Dedifferentiated amniotic fluid mesenchymal stem cell (primary cell): ENCODE data around the gene GTF2I.
"Not testable (repeated sequence)": the region's sequence is repeated elsewhere in the genome, so short reads cannot be mapped to it uniquely, and the experiment has no call there.

Experiments
- DNase-seq: peaks from one replicate; pipeline ENCODE4 v3.0.0-alpha.2; 2016; ENCODE audit errors: extremely low spot score

GTF2I gene

DNA sequence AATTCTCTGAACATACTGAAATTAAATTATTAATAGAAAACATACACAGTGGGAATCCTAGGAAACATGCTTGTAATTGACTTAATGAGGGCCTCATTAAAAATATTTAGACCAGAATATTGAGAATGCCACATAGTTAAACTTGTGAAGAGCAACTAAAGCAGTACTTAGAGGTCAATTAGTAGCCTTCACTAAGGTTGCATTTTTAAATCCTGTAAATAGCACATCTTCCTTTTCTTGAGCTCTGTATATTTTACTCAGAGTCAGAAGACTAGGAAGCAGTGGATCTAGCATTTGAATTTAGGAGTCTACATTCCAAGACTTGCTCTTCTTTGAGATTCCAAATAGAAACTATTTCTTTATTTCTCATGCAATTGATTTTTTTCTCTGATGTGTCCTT lies 56.0 kb downstream of the GTF2I start:
- DNase-seq: no peak

DNA sequence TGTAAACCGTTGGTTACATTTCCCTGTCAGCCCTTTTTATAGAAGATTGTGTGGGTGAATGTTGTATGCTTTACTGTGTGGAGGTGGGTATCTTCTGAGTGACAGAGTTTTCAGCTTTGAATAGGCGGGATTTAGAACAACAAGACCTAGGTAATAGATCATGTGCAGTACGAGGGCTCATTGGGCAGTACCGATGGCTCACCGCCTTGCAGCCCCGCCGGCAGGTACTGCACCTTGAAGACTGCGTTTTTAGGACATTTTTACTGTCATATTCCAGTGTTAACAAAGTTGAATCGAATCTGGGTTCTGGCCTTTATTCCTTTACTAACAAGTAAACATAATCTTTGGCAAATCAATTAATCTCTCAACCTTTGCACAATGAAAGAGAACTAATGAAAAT lies 60.4 kb downstream of the GTF2I start:
- DNase-seq: no peak

DNA sequence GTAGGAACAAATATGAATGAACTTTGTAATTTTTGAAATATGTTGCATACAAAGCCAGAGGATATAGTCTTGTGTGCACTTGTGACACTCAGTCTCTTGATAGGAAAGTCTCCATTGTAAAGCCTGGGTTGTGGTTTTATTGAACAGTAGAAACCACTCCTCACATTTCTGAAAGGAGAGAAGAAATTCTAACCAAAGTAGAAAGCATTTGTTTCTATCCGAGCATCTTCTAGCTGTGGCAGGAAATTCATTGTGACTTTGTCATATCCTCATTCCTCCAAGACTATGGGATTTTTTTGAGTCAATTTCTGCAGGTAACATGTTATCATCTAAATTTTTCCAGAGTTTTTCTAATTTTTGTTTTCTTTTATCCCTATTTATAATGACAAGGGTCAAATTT lies 60.8 kb downstream of the GTF2I start:
- DNase-seq: no peak

DNA sequence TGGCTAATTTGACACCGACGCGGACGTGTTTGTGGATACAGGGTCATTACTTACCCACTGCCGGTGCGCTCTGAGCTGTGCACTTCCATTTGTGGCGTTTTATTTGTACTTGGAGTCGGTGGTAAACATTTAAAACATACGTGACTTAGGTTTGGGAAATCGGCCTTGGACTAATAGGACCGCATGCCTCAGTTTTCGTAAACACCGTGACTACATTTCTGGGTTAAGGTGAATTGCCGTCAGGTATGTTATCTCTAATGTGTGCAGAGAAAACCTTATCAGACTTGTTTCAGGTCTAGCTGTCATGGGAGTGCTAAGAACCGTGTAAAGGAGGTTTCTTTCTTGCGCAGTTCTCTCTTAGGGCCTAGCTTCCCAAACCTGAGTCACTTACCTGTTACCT lies 64.6 kb downstream of the GTF2I start:
- no peak for DNase-seq

DNA sequence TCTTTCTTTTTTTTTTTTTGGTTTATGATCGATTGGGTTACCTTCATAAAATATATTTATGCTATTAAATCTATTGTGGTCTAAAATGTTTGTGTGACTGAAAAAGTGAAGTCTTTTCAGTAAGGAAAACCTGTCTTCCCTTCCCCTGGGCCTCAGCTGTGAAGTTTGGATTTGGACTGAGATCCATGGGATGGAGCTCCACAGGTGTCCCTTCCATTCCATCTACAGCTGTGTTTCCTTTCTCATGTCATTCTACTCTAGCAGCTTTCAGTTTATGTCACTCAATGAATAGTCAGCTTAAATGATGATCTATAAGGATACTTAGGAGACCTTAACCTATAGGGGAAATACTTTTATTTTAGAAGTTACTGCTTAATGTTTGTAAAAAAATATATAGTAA lies 68.3 kb downstream of the GTF2I start:
- no peak for DNase-seq

DNA sequence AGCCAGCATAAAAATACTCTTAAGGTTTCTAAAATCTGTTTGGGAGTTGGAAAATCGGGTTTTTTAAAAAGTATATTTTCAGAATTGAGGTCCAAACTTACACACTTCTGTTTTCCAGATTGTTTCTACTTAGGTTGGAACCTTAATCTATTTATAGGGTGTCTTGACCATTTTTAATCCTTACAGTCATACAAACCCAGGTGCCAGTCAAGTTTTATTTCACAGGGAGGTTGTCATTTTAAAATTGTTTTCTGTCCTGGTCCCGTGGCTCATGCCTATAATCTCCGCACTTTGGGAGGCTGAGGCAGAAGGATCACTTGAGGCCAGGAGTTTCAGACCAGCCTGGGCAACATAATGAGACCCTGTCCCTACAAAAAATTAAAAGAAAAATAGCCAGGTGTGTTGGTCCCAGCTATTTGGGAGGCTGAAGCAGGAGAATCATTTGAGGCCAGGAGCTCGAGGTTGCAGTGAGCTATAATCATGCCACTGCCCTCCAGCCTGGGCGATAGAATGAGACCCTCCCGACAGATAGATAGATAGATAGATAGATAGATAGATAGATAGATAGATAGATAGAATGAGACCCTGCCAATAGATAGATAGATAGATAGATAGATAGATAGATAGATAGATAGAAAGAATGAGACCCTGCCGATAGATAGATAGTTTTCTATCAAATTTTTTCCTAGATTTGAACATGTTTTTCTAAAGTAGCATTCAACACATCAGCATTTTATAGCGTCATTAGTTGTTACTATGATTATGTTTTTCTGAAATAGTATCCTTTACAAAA lies 69.0 kb downstream of the GTF2I start:
- DNase-seq: no peak

DNA sequence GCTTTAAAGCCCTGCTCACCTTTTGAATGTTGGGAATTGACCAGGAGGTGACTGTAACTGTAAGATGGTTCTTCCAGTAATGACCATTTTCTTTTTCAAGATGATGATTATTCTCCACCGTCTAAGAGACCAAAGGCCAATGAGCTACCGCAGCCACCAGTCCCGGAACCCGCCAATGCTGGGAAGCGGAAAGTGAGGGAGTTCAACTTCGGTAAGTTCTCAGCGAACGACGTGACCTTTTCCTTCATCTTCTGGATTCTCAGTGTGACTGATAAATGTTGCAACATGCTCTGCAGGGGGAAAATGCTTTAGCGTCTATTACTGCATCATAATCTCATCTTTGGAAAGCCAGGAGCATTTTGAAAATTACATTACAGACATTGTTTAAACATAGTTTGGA lies 71.2 kb downstream of the GTF2I start:
- not testable (repeated sequence) for DNase-seq

DNA sequence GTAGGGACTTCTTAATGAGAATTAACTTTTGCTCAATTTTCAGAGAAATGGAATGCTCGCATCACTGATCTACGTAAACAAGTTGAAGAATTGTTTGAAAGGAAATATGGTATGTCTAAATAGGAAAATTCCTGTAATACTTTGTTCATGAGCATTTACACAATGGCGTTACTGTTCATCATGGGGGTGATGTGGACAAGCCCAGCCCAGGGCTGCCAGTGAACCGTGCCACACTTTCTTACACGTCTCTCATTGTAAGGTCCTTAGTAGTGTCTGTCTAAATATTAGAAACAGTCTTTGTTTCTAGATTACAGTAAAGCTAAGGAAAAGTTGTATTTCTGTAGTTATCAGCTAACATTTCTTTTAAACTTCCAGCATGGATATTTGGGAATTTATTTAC lies 72.7 kb downstream of the GTF2I start:
- not testable (repeated sequence) for DNase-seq

DNA sequence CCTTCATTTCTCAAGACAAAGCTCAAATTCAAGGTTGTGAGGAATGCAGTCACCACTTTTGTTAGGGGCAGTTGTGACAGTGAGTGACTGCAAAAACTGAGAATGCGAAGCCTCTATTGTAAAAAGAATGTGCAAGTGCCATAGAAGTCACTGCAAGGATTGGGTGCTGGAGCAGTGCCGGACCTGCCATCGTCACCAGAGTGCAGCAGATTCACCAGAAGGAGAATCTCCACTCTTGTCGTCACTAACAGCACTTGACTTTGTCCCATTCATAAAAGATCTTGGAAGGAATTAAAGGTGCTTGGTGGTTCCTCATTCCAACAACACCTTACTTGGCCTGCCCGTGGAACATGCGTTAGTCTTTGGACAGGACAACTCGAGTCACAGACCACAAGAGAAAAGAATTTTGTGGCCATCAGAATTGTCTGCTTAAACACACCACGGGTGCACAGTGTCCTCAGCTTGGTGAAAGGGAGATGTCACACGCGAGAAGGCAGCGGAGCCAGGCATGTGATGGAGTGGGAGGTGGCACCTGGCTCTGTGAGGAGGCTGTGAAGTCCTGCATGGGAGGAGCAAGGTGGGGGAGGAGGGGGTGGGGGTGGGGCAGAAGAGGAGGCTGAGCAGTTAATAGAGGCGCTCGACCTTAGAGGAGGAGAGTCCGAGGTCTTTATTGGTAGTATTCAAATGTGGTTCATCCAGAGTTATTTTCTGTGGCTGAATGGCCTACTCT lies 82.6 kb downstream of the GTF2I start:
- not testable (repeated sequence) for DNase-seq

DNA sequence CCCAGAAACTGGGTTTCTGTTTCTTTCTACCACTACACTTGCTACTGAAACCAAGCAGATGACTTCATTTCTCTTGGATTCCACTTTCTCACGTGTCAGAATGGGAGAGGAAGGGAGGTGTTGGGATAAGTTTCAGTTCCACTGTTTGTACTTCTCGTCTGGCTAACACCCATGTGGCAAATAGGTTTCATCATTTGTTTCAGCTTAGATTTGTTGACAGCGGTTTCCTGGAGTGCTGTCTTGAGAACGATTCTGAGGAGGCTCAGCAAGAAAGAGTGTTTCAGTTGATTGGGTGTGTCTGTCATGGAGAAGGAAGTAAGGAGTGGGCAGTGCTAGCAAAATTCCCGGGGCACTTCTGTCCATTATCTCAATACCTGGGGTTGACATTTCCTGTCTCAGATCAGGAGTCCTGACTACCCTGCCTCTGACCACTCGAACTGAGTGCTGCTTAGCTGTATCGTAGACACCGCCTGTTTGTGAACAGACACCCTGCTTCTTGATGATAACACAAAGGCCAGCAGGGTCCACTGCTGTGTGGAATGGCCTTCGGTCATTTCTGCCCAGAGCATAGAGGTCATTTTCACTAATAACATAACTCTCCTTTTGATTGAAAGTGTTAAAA lies 86.5 kb downstream of the GTF2I start:
- DNase-seq: not testable (repeated sequence)

DNA sequence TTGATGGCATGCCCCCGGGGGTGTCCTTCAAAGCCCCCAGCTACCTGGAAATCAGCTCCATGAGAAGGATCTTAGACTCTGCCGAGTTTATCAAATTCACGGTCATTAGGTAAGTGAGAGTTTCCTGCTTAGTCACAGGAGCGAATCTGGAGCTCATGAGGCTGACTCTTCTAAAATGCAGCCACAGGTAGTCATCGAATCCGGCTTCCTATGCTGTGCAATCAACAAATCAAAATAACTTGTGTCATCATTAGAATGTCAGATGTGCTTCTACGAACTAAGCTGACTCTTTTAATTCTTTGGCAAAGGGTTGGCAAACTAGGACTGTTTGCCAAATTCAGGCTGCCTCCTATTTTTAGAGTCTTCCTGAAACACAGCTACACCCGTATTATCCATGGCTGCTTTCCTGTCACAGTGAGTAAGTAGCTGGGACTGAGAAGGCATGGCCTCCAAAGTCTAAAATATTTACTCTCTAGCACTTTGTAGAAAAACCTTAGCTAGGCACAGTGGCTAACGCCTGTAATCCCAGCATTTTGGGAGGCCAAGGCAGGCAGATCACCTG lies 96.5 kb downstream of the GTF2I start:
- DNase-seq: not testable (repeated sequence)

DNA sequence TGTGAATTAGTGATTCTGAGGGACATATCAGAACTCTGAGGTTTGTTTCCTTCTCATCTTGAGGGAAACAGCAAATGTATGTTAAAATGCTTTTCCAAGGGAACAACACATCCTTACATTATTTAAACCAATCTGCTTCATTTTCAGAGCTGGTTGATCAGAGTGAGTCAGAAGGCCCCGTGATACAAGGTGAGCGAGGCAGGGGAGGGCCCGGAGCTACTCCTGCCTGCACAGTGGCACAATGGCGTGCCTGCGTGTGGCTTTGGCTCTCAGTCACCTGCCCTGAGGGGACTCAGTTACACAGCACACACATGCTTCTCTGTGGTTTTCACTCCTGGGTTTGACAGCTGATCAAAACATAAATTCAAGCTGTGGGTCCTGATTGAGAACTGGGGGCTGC lies 99.2 kb downstream of the GTF2I start:
- DNase-seq: not testable (repeated sequence)

DNA sequence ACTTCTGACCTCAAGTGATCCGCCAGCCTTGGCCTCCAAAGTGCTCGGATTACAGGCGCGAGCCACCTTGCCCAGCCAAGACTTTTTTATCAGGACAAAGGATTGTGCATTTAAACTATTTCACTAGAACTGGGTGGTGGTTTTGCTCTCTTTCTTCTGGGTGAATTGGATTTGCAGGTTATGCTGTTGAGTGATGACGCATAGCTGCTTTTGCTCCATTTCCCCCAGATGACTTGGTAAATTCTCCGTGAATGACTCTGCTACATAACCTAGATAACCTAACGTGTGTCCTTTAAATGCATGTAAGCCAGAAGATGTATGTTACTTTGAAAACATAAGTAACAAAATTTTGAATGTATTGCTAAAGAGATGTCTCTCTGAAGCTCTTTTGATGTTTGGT lies 100.8 kb downstream of the GTF2I start:
- DNase-seq: not testable (repeated sequence)

DNA sequence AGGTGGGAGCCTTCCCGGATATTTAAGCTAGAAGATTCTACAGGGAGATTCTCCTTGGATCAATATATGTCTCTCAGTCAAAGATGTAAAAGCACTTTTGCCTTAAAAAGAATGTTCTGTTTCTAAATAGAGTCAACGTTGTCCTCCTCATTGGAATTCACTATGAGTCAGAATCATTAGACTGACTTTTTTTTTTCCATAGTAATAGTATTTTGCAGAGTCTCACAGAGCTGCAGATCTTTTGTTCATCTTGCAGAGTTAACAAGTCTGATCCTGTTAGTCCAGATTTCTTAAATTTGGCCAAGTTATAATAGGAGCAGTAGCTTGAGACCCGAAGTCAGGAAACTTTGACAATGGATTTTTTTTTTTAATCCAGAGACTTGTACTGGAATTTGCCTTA lies 101.5 kb downstream of the GTF2I start:
- not testable (repeated sequence) for DNase-seq

DNA sequence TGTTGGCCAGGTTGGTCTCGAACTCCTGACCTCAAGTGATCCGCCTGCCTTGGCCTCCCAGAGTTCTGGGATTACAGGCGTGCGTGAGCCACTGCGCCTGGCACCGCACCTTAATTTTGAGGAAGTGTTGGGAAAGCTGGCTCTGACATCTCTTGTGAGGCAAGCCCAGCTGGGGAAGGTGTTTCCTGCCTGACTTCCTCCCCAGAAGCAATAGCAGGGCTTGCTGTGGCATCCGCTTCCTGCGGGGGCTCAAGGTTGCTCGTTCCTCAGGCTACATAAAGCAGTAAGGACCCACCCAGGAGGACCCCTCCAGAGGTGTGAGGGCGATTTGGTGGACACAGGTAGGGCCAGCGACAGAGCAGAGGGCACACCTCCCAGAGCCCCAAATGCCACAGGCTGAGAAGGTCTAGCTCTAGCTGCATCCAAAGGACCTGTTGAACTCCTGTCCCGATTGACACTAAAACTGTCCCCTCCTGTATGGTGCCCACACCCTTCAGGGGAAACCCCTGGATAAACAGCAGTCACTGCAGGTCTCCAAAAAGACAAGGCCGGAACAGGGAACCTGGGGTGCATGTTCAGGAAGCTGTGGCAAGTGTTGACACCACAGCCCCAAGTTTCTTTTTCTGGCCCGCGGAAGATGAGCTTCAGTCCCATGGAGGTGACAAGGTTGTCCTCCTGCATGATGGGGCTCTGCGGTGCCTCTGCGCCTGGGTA lies 107.8 kb downstream of the GTF2I start:
- not testable (repeated sequence) for DNase-seq

DNA sequence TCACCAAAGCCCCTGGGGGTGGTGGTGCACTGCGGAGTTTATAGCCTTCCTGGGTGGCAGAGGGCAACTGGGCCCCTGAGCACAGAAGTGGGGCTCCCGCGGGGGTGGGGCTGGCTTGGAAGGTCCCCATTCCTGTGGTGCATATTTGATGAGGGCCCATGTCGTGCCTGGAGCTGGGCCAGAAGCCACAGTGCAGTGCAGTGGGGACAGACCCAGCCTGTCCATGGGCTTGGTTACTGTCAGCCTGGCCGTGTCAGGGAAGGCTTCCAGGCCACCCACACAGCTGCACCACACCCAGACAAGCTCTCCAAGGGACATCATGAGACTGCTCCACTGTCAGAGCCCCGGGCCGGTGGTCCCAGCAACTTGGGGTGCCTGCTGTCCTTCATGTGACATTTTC lies 109.0 kb downstream of the GTF2I start:
- DNase-seq: not testable (repeated sequence)

DNA sequence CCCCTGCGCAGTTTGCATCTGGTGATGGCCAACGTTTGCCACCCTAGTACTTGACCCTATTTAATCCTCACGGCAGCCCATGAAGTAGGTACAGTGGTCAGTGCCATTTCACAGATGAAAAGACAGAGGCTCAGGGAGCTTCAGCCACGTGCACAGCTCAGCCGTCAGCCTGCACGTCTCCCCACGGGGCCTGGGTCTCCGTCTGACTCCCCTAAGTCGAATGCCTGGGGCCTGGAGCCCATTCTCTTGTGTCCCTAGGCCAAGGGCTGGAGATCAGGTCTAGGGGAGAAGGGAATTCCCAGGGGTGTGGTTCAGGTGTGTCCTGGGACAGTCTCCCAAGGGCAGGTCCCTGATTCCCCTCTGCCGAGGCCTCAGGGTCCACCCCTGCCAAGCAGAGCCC lies 109.5 kb downstream of the GTF2I start:
- not testable (repeated sequence) for DNase-seq

DNA sequence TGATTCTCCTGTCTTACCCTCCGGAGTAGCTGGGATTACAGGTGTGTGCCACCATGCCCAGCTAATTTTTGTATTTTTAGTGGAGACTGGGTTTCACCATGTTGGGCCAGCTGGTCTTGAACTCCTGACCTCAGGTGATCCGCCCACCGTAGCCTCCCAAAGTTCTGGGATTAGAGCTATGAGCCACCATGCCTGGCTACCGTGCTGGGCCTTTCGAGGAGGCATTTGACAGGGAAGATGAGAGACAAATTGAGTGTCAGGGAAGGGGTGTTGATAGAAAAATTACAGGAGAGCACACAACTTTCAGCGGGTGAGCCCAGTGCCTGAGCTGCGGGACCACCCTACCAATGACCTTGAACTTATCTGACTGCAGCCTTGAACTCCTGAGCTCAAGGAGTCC lies 112.5 kb downstream of the GTF2I start:
- not testable (repeated sequence) for DNase-seq

DNA sequence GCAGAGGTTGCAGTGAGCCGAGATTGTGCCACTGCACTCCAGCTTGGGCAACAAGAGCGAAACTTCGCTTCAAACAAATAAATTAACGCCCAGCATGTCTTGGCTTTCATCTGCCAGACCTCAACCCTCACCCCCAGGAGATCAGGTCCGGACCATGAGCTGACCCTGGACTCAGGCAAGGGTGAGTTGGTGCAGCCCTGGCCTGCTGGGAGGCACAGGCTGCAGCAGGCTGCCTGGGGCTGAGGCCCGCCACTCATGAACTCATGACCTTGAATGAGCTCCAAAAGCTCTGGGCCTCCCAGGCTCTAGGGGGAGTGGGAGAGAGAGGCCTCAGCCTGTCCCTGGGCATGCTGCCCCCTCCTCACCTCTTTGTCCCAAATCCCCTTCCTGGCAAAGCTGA lies 114.6 kb downstream of the GTF2I start:
- not testable (repeated sequence) for DNase-seq

DNA sequence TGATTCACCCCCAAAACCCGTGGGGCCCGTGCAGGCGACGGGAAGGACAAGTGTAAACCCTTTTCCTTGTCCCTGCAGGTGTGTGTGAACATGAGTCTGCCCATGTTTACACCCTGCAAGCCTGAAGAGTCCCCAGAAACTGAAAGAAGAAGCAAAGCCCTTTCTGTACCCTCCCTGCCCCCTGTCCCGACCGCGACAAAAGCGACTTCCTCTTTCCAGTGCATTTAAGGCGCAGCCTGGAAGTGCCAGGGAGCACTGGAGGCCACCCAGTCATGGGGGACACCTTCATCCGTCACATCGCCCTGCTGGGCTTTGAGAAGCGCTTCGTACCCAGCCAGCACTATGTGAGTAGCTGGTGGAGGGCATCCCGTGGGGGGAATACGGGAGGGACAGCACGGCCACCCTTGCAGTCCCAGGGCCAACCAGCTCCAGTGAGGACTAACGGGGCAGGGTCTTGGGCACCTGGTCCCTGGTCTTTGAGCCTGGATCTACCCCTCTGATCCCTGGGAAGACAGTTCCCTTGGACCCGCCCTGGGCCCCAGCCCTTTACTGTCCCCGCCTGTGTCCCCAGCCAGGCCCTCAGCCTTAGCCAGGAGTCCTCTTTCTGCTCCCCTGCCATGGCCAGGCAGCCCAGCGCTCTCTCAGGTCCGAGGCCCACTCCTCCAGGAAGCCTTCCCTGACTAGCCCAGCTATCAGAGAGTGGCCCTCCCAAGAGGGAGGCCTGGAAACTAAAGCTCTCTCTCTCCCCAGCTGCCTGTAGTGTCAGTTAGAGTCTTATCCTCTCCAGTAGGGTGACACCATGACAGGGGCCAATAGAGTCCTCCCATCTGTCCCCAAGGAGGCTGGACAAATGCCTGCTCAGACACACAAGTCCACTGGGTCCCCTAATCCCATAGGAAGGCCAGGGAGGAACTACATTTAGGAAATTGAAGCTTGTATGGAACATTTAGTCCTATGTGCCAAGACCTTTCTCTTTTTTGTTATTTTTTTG lies 116.5 kb downstream of the GTF2I start, which contains the start of gene NCF1:
TSS of gene NCF1 (plus strand) at position 252 of the 991 bp plus-strand sequence. CDS start at position 273, 21 bp downstream.
- DNase-seq: not testable (repeated sequence)
